GM23338 (cell line): ENCODE data around the gene PPCDC. TPM values are rescaled to one million over a fixed set of nuclear protein-coding genes. Genes with fewer than 3 reads are reported as not detected.

Source experiments
- ATAC-seq: fragments of 200-7000 bp; cut with Tn5 transposase; 3 replicates; pipeline ENCODE4 v1.9.1; 2020
- DNase-seq: peaks from one replicate; pipeline ENCODE4 v3.0.0-alpha.2; 2015; ENCODE audit warnings: low spot score
- H2AFZ ChIP-seq: fragments of 200-600 bp; sonication (generic); 2 replicates; pipeline ENCODE4 v1.8.0; 2016; ENCODE audit warnings: antibody characterized with exemption, mild to moderate bottlenecking, moderate library complexity
- H3F3A ChIP-seq: fragments of 200-600 bp; sonication (generic); replicated peaks from 2 replicates; pipeline ENCODE4 v1.8.0; 2017; ENCODE audit warnings: antibody characterized with exemption, mixed run types, low read depth
- H3K27ac ChIP-seq: fragments of 200-600 bp; sonication (generic); 2 replicates; pipeline ENCODE4 v1.6.1; 2016; ENCODE audit warnings: low read depth
- H3K27me3 ChIP-seq: fragments of 200-600 bp; sonication (generic); 2 replicates; pipeline ENCODE4 v1.8.0; 2016; ENCODE audit warnings: mild to moderate bottlenecking, mixed run types, moderate library complexity; ENCODE audit not compliant: insufficient read depth
- H3K36me3 ChIP-seq: fragments of 200-600 bp; sonication (generic); 2 replicates; pipeline ENCODE4 v1.8.0; 2016; ENCODE audit warnings: mild to moderate bottlenecking; ENCODE audit not compliant: insufficient read depth
- H3K4me1 ChIP-seq: fragments of 200-600 bp; sonication (generic); 2 replicates; pipeline ENCODE4 v1.8.0; 2016; ENCODE audit warnings: mild to moderate bottlenecking, moderate library complexity; ENCODE audit not compliant: insufficient read depth
- H3K4me2 ChIP-seq: fragments of 200-600 bp; sonication (generic); 2 replicates; pipeline ENCODE4 v1.7.1; 2017; ENCODE audit warnings: mixed run types
- H3K4me3 ChIP-seq: fragments of 200-600 bp; sonication (generic); 2 replicates; pipeline ENCODE4 v1.6.1; 2016; ENCODE audit warnings: mixed run types
- H3K79me2 ChIP-seq: fragments of 200-600 bp; sonication (generic); replicated peaks from 2 replicates; pipeline ENCODE4 v1.8.0; 2017; ENCODE audit warnings: mild to moderate bottlenecking; ENCODE audit not compliant: insufficient read depth
- H3K9me2 ChIP-seq: fragments of 200-600 bp; sonication (generic); 2 replicates; pipeline ENCODE4 v1.8.0; 2017; ENCODE audit not compliant: insufficient read depth
- H4K20me1 ChIP-seq: fragments of 200-600 bp; sonication (generic); replicated peaks from 2 replicates; pipeline ENCODE4 v1.8.0; 2017; ENCODE audit warnings: mild to moderate bottlenecking; ENCODE audit not compliant: insufficient read depth
- H3K27ac Mint-ChIP-seq: 2 replicates; pipeline ENCODE4 v1.8.0; 2020; ENCODE audit warnings: inconsistent platforms, mild to moderate bottlenecking, moderate library complexity, mixed read lengths
- H3K27me3 Mint-ChIP-seq: 3 replicates; pipeline ENCODE4 v1.8.0; 2022; ENCODE audit warnings: low read depth, mild to moderate bottlenecking, moderate library complexity, mixed read lengths, inconsistent platforms; ENCODE audit not compliant: insufficient read depth, poor library complexity
- H3K36me3 Mint-ChIP-seq: 3 replicates; pipeline ENCODE4 v1.8.0; 2021; ENCODE audit warnings: low read depth, mild to moderate bottlenecking, inconsistent platforms, moderate library complexity, mixed read lengths
- H3K4me1 Mint-ChIP-seq: 3 replicates; pipeline ENCODE4 v1.8.0; 2020; ENCODE audit warnings: mild to moderate bottlenecking, inconsistent platforms, mixed read lengths
- H3K4me3 Mint-ChIP-seq: 3 replicates; pipeline ENCODE4 v1.8.0; 2021; ENCODE audit warnings: moderate library complexity, mild to moderate bottlenecking, inconsistent platforms, mixed read lengths
- H3K9me3 Mint-ChIP-seq: 3 replicates; pipeline ENCODE4 v1.8.0; 2020; ENCODE audit warnings: moderate library complexity, mild to moderate bottlenecking, inconsistent platforms, mixed read lengths
- CREB1 ChIP-seq: fragments of 250-450 bp; sonication (Bioruptor Pico); IDR thresholded peaks from 2 replicates; pipeline ENCODE4 v1.5.0; 2020; ENCODE audit warnings: low read depth, mild to moderate bottlenecking, moderate library complexity
- EZH2 ChIP-seq: fragments of 200-600 bp; sonication (generic); IDR thresholded peaks from one replicate; pipeline ENCODE4 v1.8.0; 2017; ENCODE audit warnings: antibody characterized with exemption, mild to moderate bottlenecking, low read depth; ENCODE audit not compliant: unreplicated experiment
- EZH2phosphoT487 ChIP-seq: fragments of 200-600 bp; sonication (generic); IDR thresholded peaks from one replicate; pipeline ENCODE4 v1.8.1; 2018; ENCODE audit warnings: antibody characterized with exemption; ENCODE audit not compliant: unreplicated experiment
- JUNB ChIP-seq: IDR thresholded peaks from one replicate; pipeline ENCODE4 v1.6.1; 2016; ENCODE audit warnings: antibody characterized with exemption; ENCODE audit not compliant: unreplicated experiment
- NANOG ChIP-seq: IDR thresholded peaks from 2 replicates; pipeline ENCODE4 v1.6.1; 2016; ENCODE audit warnings: antibody characterized with exemption, borderline replicate concordance
- POLR2AphosphoS5 ChIP-seq: IDR thresholded peaks from 2 replicates; pipeline ENCODE4 v1.6.1; 2016; ENCODE audit warnings: antibody characterized with exemption, low read depth
- STAT1 ChIP-seq: IDR thresholded peaks from one replicate; pipeline ENCODE4 v1.6.1; 2016; ENCODE audit warnings: antibody characterized with exemption; ENCODE audit not compliant: unreplicated experiment
- ZNF114 ChIP-seq: fragments of 250-450 bp; sonication (Bioruptor Pico); IDR thresholded peaks from 2 replicates; pipeline ENCODE4 v1.5.0; 2020; ENCODE audit warnings: mild to moderate bottlenecking, moderate library complexity
- ZNF331 ChIP-seq: fragments of 250-450 bp; sonication (Bioruptor Pico); IDR thresholded peaks from 2 replicates; pipeline ENCODE4 v1.5.0; 2020; ENCODE audit warnings: low read depth, mild to moderate bottlenecking, moderate library complexity
- long read RNA-seq: library from polyadenylated mRNA; unstranded; transcript quantifications from one replicate; pipeline ENCODE4 v2.0.0, GENCODE V29; 2020; ENCODE audit not compliant: unreplicated experiment
- polyA plus RNA-seq: library from polyadenylated mRNA; unstranded; fragments of >200 nt; fragmentation: Nextera tagmentation; extraction: Ambion mirVana; gene quantifications from 2 replicates; pipeline ENCODE4 v1.2.1, GENCODE V29; 2016
- total RNA-seq: library from RNA; depleted of rRNA; stranded (reverse); fragments of >200 nt; shearing (Covaris generic); gene quantifications from 2 replicates; pipeline ENCODE4 v1.2.3, GENCODE V29; 2014; rRNA removed
- TF ChIP-seq, protein P1 (sequence below): IDR thresholded peaks from 2 replicates; pipeline ENCODE4 v1.6.1; 2016; ENCODE audit warnings: antibody characterized with exemption
- TF ChIP-seq, protein P2 (sequence below): IDR thresholded peaks from one replicate; pipeline ENCODE4 v1.6.1; 2018; ENCODE audit warnings: antibody characterized with exemption; ENCODE audit not compliant: unreplicated experiment
- TF ChIP-seq, protein P3 (sequence below): fragments of 250-450 bp; sonication (Bioruptor Pico); IDR thresholded peaks from 2 replicates; pipeline ENCODE4 v1.5.0; 2020; ENCODE audit warnings: mild to moderate bottlenecking, moderate library complexity
- TF ChIP-seq, protein P4 (sequence below), 2 experiments: fragments of 200-600 bp in 1 of 2; sonication (generic) in 1 of 2; conservative IDR thresholded peaks; 2 replicates each; pipeline versions ENCODE4 v1.5.1 to v1.6.1; 2016 to 2017; ENCODE audit warnings: antibody characterized with exemption in 2 of 2, low read depth in 2 of 2, mild to moderate bottlenecking in 2 of 2, moderate library complexity in 1 of 2

PPCDC gene, protein sequence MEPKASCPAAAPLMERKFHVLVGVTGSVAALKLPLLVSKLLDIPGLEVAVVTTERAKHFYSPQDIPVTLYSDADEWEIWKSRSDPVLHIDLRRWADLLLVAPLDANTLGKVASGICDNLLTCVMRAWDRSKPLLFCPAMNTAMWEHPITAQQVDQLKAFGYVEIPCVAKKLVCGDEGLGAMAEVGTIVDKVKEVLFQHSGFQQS
- 40.2 and 42.8 TPM in 2 replicates for total RNA-seq
- 17.8 and 22.1 TPM in 2 replicates for polyA plus RNA-seq
- long read RNA-seq, transcript PPCDC-201 (6 exons, 2,250 nt): major isoform, 18 of 36 reads
- long read RNA-seq, partial matches to known transcripts: 4 of 36 reads
- long read RNA-seq, other reads (novel, unspliced or antisense): 3 of 36 reads

DNA sequence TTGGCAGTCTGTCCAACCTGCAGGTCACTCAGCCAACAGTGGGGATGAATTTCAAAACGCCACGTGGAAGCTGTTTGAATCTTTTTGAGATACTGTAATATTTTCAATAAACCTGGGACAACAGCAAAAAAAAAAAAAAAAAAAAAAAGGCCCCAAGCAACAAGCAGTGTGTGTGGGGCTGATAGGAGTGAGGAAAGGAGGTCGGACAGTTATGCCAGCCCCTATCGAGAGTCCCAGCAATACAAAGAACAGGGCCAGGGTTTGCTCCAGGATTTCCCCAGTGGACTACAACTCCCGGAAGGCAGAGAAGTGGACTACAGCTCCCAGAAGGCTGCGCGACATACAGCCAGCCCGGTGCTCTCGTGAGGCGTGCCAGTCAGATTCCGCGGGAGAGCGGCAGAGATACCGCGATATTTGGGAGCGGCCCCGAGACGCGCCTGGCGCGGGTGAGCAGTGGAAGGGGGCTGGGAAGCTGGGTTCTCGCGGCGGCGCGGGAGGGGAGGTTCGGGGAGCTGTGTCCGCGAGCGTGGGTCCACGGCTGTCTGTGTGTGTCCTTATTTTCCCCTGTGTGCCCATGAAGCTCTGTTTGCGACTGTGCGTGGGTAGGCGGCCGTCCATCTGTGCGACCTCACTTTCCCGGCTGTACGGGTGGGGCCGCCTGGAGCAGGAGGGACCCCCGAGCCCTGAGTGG lies at the start of gene PPCDC:
TSS of gene PPCDC (plus strand) at position 410 of the 691 bp plus-strand sequence. CDS start 4,729 bp downstream, outside the sequence.
- TF ChIP-seq NANOG: no peak
- TF ChIP-seq, protein P1, sequence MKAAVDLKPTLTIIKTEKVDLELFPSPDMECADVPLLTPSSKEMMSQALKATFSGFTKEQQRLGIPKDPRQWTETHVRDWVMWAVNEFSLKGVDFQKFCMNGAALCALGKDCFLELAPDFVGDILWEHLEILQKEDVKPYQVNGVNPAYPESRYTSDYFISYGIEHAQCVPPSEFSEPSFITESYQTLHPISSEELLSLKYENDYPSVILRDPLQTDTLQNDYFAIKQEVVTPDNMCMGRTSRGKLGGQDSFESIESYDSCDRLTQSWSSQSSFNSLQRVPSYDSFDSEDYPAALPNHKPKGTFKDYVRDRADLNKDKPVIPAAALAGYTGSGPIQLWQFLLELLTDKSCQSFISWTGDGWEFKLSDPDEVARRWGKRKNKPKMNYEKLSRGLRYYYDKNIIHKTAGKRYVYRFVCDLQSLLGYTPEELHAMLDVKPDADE: peak; percentile 98
- no peak for TF ChIP-seq STAT1
- TF ChIP-seq ZNF114 (CRISPR knock-in tag): no peak
- TF ChIP-seq CREB1 (CRISPR knock-in tag): no peak; the same call in 1 of the 2 replicates
- TF ChIP-seq, protein P2, sequence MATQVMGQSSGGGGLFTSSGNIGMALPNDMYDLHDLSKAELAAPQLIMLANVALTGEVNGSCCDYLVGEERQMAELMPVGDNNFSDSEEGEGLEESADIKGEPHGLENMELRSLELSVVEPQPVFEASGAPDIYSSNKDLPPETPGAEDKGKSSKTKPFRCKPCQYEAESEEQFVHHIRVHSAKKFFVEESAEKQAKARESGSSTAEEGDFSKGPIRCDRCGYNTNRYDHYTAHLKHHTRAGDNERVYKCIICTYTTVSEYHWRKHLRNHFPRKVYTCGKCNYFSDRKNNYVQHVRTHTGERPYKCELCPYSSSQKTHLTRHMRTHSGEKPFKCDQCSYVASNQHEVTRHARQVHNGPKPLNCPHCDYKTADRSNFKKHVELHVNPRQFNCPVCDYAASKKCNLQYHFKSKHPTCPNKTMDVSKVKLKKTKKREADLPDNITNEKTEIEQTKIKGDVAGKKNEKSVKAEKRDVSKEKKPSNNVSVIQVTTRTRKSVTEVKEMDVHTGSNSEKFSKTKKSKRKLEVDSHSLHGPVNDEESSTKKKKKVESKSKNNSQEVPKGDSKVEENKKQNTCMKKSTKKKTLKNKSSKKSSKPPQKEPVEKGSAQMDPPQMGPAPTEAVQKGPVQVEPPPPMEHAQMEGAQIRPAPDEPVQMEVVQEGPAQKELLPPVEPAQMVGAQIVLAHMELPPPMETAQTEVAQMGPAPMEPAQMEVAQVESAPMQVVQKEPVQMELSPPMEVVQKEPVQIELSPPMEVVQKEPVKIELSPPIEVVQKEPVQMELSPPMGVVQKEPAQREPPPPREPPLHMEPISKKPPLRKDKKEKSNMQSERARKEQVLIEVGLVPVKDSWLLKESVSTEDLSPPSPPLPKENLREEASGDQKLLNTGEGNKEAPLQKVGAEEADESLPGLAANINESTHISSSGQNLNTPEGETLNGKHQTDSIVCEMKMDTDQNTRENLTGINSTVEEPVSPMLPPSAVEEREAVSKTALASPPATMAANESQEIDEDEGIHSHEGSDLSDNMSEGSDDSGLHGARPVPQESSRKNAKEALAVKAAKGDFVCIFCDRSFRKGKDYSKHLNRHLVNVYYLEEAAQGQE: no peak
- TF ChIP-seq, protein P3, sequence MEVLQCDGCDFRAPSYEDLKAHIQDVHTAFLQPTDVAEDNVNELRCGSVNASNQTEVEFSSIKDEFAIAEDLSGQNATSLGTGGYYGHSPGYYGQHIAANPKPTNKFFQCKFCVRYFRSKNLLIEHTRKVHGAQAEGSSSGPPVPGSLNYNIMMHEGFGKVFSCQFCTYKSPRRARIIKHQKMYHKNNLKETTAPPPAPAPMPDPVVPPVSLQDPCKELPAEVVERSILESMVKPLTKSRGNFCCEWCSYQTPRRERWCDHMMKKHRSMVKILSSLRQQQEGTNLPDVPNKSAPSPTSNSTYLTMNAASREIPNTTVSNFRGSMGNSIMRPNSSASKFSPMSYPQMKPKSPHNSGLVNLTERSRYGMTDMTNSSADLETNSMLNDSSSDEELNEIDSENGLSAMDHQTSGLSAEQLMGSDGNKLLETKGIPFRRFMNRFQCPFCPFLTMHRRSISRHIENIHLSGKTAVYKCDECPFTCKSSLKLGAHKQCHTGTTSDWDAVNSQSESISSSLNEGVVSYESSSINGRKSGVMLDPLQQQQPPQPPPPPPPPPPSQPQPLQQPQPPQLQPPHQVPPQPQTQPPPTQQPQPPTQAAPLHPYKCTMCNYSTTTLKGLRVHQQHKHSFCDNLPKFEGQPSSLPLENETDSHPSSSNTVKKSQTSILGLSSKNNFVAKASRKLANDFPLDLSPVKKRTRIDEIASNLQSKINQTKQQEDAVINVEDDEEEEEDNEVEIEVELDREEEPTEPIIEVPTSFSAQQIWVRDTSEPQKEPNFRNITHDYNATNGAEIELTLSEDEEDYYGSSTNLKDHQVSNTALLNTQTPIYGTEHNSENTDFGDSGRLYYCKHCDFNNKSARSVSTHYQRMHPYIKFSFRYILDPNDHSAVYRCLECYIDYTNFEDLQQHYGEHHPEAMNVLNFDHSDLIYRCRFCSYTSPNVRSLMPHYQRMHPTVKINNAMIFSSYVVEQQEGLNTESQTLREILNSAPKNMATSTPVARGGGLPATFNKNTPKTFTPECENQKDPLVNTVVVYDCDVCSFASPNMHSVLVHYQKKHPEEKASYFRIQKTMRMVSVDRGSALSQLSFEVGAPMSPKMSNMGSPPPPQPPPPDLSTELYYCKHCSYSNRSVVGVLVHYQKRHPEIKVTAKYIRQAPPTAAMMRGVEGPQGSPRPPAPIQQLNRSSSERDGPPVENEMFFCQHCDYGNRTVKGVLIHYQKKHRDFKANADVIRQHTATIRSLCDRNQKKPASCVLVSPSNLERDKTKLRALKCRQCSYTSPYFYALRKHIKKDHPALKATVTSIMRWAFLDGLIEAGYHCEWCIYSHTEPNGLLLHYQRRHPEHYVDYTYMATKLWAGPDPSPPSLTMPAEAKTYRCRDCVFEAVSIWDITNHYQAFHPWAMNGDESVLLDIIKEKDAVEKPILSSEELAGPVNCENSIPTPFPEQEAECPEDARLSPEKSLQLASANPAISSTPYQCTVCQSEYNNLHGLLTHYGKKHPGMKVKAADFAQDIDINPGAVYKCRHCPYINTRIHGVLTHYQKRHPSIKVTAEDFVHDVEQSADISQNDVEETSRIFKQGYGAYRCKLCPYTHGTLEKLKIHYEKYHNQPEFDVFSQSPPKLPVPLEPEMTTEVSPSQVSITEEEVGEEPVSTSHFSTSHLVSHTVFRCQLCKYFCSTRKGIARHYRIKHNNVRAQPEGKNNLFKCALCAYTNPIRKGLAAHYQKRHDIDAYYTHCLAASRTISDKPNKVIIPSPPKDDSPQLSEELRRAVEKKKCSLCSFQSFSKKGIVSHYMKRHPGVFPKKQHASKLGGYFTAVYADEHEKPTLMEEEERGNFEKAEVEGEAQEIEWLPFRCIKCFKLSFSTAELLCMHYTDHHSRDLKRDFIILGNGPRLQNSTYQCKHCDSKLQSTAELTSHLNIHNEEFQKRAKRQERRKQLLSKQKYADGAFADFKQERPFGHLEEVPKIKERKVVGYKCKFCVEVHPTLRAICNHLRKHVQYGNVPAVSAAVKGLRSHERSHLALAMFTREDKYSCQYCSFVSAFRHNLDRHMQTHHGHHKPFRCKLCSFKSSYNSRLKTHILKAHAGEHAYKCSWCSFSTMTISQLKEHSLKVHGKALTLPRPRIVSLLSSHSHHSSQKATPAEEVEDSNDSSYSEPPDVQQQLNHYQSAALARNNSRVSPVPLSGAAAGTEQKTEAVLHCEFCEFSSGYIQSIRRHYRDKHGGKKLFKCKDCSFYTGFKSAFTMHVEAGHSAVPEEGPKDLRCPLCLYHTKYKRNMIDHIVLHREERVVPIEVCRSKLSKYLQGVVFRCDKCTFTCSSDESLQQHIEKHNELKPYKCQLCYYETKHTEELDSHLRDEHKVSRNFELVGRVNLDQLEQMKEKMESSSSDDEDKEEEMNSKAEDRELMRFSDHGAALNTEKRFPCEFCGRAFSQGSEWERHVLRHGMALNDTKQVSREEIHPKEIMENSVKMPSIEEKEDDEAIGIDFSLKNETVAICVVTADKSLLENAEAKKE: no peak
- TF ChIP-seq EZH2phosphoT487: no peak
- no peak for TF ChIP-seq EZH2
- TF ChIP-seq JUNB: no peak
- no peak for TF ChIP-seq ZNF331
- peak; percentile 98 for TF ChIP-seq POLR2AphosphoS5
- TF ChIP-seq, protein P4, sequence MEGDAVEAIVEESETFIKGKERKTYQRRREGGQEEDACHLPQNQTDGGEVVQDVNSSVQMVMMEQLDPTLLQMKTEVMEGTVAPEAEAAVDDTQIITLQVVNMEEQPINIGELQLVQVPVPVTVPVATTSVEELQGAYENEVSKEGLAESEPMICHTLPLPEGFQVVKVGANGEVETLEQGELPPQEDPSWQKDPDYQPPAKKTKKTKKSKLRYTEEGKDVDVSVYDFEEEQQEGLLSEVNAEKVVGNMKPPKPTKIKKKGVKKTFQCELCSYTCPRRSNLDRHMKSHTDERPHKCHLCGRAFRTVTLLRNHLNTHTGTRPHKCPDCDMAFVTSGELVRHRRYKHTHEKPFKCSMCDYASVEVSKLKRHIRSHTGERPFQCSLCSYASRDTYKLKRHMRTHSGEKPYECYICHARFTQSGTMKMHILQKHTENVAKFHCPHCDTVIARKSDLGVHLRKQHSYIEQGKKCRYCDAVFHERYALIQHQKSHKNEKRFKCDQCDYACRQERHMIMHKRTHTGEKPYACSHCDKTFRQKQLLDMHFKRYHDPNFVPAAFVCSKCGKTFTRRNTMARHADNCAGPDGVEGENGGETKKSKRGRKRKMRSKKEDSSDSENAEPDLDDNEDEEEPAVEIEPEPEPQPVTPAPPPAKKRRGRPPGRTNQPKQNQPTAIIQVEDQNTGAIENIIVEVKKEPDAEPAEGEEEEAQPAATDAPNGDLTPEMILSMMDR (conservative IDR thresholded peaks at IDR 0.05; ENCODE audit: low read depth in 2 of 2): no peak
- Mint-ChIP-seq H3K36me3 (peaks cover 15% of the 10 kb centered on the region), H3K27me3 (peaks cover 13% of the 10 kb centered on the region), H3K27ac (peak within 1 kb of the TSS; percentile 97), H3K9me3 (no peaks in the 10 kb centered on the region), H3K4me1 (peaks cover 15% of the 10 kb centered on the region), H3K4me3 (peak within 1 kb of the TSS; percentile 94)
- H3K27ac ChIP-seq: no peak within 1 kb of the TSS
- no peaks in the 10 kb centered on the region for H3K9me2 ChIP-seq
- ATAC-seq (peak; percentile 98), DNase-seq (peak; percentile 98)
- H2AFZ ChIP-seq: peak within 1 kb of the TSS; percentile 94
- no peaks in the 10 kb centered on the region for H4K20me1 ChIP-seq
- H3K4me1 ChIP-seq: peaks cover 7% of the 10 kb centered on the region; the same call in 1 of the 2 replicates
- H3K27me3 ChIP-seq: no peaks in the 10 kb centered on the region
- H3K36me3 ChIP-seq: no peaks in the 10 kb centered on the region
- peaks cover 14% of the 10 kb centered on the region for H3K79me2 ChIP-seq
- no peaks in the 10 kb centered on the region for H3F3A ChIP-seq
- H3K4me3 ChIP-seq: peak within 1 kb of the TSS; percentile 99
- peak within 1 kb of the TSS; percentile 100 for H3K4me2 ChIP-seq
